ENCODE data around the gene SLC46A2.

Gene SLC46A2, protein sequence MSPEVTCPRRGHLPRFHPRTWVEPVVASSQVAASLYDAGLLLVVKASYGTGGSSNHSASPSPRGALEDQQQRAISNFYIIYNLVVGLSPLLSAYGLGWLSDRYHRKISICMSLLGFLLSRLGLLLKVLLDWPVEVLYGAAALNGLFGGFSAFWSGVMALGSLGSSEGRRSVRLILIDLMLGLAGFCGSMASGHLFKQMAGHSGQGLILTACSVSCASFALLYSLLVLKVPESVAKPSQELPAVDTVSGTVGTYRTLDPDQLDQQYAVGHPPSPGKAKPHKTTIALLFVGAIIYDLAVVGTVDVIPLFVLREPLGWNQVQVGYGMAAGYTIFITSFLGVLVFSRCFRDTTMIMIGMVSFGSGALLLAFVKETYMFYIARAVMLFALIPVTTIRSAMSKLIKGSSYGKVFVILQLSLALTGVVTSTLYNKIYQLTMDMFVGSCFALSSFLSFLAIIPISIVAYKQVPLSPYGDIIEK

GRCh38 chr9:112890106-112891081 is at the start of gene SLC46A2:
Gene SLC46A2 (minus strand): TSS chr9:112890876. CDS start chr9:112890681, 195 bp downstream.
- peak; percentile 57 for DNase-seq (ENCODE audit: low spot score)

GRCh38 chr9:112939418-112939817 is 48.7 kb upstream of the SLC46A2 start:
- no peak for DNase-seq (ENCODE audit: low spot score)

- no peak for DNase-seq (ENCODE audit: low spot score)
Observed at GRCh38 chr9:112933696-112934095, 43.0 kb upstream of the SLC46A2 start.

DNA sequence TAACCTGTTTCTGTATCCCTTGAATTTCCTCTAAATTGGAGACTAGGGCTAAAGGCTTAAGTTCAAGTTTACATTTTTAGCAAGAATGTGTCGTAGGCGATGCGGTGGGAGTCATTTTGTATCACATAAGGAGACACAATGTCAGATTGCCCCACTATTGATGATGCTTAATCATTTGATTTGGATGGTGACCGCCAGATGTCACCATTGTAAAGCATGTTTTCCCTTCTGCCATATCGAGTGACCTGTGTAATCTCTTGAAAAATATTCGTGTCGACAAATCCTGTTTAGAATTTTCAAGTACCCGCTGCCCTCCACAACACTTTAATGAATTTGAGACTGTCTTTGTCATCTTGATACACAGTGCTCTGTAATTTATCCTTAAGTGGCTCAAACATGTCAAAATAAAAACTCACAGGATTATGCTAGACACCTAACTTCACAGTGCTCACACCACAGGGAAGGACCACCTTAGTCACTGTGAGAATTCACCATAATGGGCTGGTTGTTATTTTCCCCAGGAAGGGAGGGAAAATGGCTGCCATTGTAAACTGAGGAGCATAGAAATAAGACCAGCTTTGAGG is 34.5 kb upstream of the SLC46A2 start:
- peak; percentile 55 for DNase-seq (ENCODE audit: low spot score)

GRCh38 chr9:112921549-112921948 is 30.9 kb upstream of the SLC46A2 start:
- DNase-seq (ENCODE audit: low spot score), result peak; percentile 48

GRCh38 chr9:112917987-112918362 is 27.3 kb upstream of the SLC46A2 start:
- no peak for DNase-seq (ENCODE audit: low spot score)

- no peak for DNase-seq (ENCODE audit: low spot score)
Observed at GRCh38 chr9:112917047-112917986, 26.6 kb upstream of the SLC46A2 start.

- DNase-seq (ENCODE audit: low spot score), result no peak
Observed at GRCh38 chr9:112914524-112914923, 23.8 kb upstream of the SLC46A2 start.

DNA sequence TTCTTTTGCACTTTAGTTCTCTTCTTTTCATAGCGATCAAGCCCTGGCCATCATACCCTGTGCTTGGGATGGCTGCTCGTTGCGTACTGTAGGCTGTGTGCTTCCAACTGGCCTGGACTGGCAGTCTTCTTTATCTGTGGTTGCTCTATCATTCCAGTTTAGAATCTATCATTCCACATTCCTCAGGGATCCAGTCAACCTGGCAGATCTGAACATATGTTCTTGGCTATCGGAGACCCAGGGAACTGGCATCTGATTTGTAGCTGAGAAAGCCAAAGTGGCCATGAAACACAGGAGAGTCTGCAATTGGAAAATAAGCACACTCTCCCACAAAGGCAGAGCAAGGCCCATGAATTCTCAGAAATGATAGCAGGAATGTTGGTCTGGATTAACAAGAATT is 22.6 kb upstream of the SLC46A2 start:
- DNase-seq (ENCODE audit: low spot score), result no peak

GRCh38 chr9:112912636-112913035 is 22.0 kb upstream of the SLC46A2 start:
- no peak for DNase-seq (ENCODE audit: low spot score)

- DNase-seq (ENCODE audit: low spot score), result no peak
Observed at GRCh38 chr9:112911736-112912135, 21.1 kb upstream of the SLC46A2 start.

- DNase-seq (ENCODE audit: low spot score), result no peak
Observed at GRCh38 chr9:112905084-112905483, 14.4 kb upstream of the SLC46A2 start.

DNA sequence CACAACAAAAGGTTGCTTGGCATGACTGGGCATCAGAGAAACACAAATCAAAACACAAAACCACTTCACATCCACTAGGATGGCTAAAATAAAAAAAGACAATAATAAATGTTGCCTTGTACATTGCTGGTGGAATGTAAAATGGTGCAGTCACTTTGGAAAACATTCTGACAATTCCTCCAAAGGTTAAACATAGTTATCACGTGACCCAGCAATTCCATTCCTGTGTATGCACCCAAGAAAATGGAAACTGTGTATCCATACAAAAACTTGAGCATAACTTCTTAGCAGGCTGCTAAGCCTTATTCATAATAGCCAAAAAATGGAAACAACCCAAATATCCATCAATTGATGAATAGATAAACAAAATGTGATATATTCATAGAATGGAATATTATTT is 10.2 kb upstream of the SLC46A2 start:
- no peak for DNase-seq (ENCODE audit: low spot score)

DNA sequence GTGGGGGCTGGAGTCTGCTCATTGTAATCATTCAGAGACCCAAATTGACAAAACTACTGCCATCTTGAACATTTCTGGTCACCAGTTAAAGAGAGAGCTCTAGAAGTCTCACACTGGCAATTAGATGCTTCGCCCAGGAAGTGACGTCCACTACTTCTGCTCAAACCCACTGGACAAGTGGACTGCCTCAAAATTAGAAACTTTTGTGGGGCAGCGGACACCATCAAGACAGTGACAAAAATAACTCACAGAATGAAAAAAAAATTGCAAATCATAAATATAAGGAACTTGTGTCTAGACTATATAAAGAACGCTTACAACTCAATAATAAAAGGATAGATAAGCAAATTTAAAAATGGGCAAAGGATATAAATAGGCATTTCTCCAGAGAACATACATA is 9.8 kb upstream of the SLC46A2 start:
- no peak for DNase-seq (ENCODE audit: low spot score)

- no peak for DNase-seq (ENCODE audit: low spot score)
Observed at GRCh38 chr9:112898872-112899311, 8.2 kb upstream of the SLC46A2 start.

DNA sequence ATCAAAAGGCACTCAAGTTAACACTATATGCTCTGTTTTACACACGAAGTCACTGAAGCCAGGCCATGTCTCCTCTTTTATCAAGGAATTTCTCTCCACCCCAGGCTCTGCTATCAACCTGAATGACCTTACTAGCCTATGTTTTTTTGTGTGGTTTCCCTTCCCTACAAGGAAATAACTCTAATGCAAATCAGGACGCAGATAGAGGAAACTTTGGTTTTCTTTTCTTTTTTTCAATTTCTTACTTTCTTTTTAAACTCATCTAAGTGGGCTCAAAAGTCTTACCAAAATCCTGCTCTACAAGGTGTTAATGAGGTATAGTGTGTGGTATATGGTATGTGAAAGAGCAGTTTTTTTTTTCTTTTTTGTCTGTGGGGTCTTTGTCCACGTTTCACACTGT is 5.5 kb upstream of the SLC46A2 start:
- DNase-seq (ENCODE audit: low spot score), result no peak

DNA sequence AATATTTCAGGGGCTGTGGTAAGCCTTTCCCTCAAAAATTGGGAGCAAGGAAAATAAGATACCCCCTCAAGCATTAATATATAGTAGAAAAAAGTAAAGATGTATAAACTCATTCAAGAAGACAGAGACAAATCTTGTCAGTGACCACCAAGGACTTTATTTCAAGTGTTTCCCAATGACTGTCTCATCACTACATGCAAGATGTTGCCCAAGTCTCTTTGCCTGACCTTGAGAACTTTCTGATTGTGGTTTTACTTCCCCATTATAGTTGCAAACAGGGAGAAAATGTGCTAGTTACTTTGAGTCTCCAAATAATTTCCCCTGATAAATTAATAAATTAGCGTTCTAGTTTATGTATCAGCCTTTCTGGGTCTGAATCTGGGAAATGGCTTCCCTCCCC is 4.0 kb upstream of the SLC46A2 start:
- no peak for DNase-seq (ENCODE audit: low spot score)

DNA sequence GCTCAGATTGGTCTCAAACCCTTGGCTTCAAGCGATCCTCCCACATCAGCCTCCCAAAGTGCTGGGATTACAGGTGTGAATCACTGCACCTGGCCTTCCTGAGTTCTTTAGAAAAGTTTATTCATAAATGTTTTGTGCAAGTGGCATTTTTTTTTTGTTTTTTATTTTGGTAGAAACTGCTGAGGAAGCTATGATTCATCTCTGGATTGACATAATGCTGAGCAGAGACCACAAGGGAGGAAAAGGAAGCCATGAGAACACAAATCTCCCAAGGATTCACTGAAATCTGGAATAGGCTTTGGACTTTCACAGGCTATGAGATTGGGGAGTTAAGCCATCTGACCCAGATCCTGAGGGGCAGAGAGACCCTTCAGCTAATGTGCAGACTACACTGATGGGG is 3.4 kb upstream of the SLC46A2 start:
- DNase-seq (ENCODE audit: low spot score), result no peak

GRCh38 chr9:112892981-112893380 is 2.3 kb upstream of the SLC46A2 start:
- no peak for DNase-seq (ENCODE audit: low spot score)

DNA sequence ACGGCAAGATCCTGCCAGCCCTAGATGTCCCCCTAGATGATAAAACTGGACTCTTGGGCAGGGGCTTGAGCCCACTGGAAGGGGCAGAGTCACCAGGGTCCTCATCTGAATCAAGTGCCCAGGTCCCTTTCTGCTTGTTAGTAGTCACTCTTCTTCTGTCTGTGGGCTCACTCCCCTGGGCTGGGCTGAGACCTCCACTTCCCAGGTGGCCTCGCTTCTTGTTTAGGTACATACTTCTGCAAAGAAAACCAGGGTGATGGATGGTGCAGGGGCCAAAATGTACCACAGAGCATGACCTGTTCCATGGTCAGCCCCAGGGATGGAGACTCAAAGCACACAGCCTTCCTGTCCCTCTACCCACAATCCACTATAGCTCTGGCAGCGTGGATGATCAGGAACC is 845 bp upstream of the SLC46A2 start:
- DNase-seq (ENCODE audit: low spot score), result no peak

DNA sequence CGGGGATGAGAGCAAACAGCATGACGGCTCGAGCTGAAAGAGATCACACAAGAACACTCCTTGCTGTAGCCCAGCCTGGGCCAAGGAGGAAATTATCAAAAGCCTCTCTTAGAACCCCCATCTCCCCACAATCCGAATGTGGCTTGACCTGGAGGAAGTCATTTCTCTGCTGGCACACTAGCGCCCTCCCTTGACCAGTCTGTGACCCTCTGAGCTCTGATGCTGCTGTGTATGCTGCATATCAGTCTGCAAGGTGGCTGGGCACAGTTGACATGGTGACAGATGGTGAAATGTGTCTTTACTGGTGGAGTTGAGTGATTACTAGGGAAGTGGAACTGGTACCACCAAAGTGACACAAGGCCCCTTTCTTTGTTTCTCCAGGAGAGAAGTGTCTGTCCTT is 3.3 kb downstream of the SLC46A2 start:
- DNase-seq (ENCODE audit: low spot score), result no peak

All from D341Med (cell line).